PFSK-1 (cell line): ENCODE data around the gene RRM2.

Experiments
- FOXP2 ChIP-seq: optimal IDR thresholded peaks from 2 replicates; pipeline ENCODE3; 2011; ENCODE audit warnings: borderline replicate concordance, control low read depth, inconsistent platforms; ENCODE audit not compliant: insufficient read depth; ENCODE audit errors: extremely low read length, extremely low read depth
- POLR2AphosphoS5 ChIP-seq: IDR thresholded peaks from 2 replicates; pipeline ENCODE4 v1.6.1; 2012; ENCODE audit warnings: low read depth, mild to moderate bottlenecking, control low read depth, low read length, moderate library complexity
- SIN3A ChIP-seq: IDR thresholded peaks from 2 replicates; pipeline ENCODE4 v1.6.1; 2012; ENCODE audit warnings: mild to moderate bottlenecking, low read length, moderate library complexity, borderline replicate concordance; ENCODE audit not compliant: insufficient read depth
- TAF1 ChIP-seq: IDR thresholded peaks from 2 replicates; pipeline ENCODE4 v1.6.1; 2012; ENCODE audit warnings: low read length, control low read depth, borderline replicate concordance; ENCODE audit not compliant: insufficient read depth
- TF ChIP-seq, protein P1 (sequence below), 2 experiments: IDR thresholded peaks; 2 replicates each; pipeline versions ENCODE4 v1.6.1 to v1.8.0; 2011 to 2012; ENCODE audit warnings: low read depth in 2 of 2, low read length in 2 of 2, control low read depth in 1 of 2, inconsistent platforms in 1 of 2, mild to moderate bottlenecking in 1 of 2, moderate library complexity in 1 of 2; ENCODE audit not compliant: insufficient read depth in 1 of 2

The RRM2 gene

GRCh38 chr2:10144771-10145518, 22.4 kb downstream of the RRM2 start:
- TF ChIP-seq POLR2AphosphoS5 (no peak), FOXP2 (no peak), SIN3A (no peak), TAF1 (no peak)
- TF ChIP-seq, protein P1, sequence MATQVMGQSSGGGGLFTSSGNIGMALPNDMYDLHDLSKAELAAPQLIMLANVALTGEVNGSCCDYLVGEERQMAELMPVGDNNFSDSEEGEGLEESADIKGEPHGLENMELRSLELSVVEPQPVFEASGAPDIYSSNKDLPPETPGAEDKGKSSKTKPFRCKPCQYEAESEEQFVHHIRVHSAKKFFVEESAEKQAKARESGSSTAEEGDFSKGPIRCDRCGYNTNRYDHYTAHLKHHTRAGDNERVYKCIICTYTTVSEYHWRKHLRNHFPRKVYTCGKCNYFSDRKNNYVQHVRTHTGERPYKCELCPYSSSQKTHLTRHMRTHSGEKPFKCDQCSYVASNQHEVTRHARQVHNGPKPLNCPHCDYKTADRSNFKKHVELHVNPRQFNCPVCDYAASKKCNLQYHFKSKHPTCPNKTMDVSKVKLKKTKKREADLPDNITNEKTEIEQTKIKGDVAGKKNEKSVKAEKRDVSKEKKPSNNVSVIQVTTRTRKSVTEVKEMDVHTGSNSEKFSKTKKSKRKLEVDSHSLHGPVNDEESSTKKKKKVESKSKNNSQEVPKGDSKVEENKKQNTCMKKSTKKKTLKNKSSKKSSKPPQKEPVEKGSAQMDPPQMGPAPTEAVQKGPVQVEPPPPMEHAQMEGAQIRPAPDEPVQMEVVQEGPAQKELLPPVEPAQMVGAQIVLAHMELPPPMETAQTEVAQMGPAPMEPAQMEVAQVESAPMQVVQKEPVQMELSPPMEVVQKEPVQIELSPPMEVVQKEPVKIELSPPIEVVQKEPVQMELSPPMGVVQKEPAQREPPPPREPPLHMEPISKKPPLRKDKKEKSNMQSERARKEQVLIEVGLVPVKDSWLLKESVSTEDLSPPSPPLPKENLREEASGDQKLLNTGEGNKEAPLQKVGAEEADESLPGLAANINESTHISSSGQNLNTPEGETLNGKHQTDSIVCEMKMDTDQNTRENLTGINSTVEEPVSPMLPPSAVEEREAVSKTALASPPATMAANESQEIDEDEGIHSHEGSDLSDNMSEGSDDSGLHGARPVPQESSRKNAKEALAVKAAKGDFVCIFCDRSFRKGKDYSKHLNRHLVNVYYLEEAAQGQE (IDR thresholded peaks at IDR 0.05; ENCODE audit: insufficient read depth in 1 of 2, low read depth in 2 of 2, low read length in 2 of 2) = no peak

GRCh38 chr2:10145519-10146357, 23.2 kb downstream of the RRM2 start:
- TF ChIP-seq, protein P1 (IDR thresholded peaks at IDR 0.05; ENCODE audit: insufficient read depth in 1 of 2, low read depth in 2 of 2, low read length in 2 of 2) = no peak
- TF ChIP-seq FOXP2 (no peak), POLR2AphosphoS5 (no peak), TAF1 (no peak), SIN3A (no peak)

GRCh38 chr2:10146366-10147005, 23.9 kb downstream of the RRM2 start:
- TF ChIP-seq TAF1 (no peak), POLR2AphosphoS5 (no peak), FOXP2 (no peak), SIN3A (no peak)
- TF ChIP-seq, protein P1 (IDR thresholded peaks at IDR 0.05; ENCODE audit: insufficient read depth in 1 of 2, low read depth in 2 of 2, low read length in 2 of 2) = no peak

DNA sequence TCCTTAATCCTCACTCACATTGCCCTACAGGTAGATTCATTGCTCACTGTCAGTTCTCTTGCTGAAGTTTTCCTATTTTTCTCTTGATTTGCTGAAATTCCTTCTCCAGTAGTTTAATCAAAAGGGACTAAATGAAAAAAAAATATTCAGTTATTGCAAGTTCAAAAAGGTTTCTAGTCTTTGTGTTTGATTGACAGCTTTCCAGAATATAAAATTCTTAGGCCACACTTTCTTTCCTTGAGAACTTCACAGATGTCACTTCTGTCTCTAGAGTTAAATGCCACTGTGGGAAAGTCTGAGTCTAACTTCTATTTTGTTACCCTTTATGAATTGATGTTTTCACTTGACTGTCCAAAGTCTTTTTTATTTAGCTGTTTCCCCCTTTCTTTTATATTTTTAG, 25.7 kb downstream of the RRM2 start:
- TF ChIP-seq, protein P1 (IDR thresholded peaks at IDR 0.05; ENCODE audit: insufficient read depth in 1 of 2, low read depth in 2 of 2, low read length in 2 of 2) = no peak
- TF ChIP-seq SIN3A (no peak), TAF1 (no peak), POLR2AphosphoS5 (no peak), FOXP2 (no peak)
